ENCODE measurements around the gene FXYD6.

DNA sequence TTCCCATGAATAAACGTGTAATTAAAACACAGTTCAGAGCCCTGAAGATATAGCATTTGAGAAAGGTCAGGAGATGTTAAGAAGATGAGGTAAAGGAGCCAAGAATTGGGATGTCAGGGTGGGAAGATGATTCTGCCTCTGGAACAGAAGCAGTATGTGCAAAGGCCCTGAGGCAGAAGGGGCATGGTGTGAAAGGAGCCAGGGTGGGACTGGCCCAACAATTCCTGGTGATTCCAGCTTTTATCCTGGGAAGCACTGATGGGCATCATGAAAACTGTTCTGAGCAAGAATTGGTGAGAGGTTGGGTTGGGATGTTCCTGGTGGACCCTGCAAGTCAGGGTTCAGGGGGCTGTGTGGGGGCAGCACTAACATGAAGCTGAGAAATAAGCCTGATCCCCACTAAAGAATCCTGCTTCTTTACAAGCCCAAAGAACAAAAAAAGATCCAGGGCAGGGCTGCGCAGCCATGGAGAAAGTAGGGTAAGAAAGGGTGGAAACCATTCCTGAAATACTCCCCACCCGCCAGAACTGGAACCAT is 2.5 kb upstream of the FXYD6 start:
- TF ChIP-seq, protein P1, sequence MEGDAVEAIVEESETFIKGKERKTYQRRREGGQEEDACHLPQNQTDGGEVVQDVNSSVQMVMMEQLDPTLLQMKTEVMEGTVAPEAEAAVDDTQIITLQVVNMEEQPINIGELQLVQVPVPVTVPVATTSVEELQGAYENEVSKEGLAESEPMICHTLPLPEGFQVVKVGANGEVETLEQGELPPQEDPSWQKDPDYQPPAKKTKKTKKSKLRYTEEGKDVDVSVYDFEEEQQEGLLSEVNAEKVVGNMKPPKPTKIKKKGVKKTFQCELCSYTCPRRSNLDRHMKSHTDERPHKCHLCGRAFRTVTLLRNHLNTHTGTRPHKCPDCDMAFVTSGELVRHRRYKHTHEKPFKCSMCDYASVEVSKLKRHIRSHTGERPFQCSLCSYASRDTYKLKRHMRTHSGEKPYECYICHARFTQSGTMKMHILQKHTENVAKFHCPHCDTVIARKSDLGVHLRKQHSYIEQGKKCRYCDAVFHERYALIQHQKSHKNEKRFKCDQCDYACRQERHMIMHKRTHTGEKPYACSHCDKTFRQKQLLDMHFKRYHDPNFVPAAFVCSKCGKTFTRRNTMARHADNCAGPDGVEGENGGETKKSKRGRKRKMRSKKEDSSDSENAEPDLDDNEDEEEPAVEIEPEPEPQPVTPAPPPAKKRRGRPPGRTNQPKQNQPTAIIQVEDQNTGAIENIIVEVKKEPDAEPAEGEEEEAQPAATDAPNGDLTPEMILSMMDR (IDR thresholded peaks at IDR 0.05), result no peak
- no peak for TF ChIP-seq EZH2 (IDR thresholded peaks at IDR 0.05)

Data from neural progenitor cell (in vitro differentiated cells).